Thymus (tissue), 11 donors: Measurements from ENCODE around the gene KRT37. TPM values are rescaled to one million over a fixed set of nuclear protein-coding genes. Genes with fewer than 3 reads are reported as not detected.

ENCODE experiments used
- DNase-seq, 9 donors: peaks; one replicate each; pipeline ENCODE4 v3.0.0-alpha.2; 2013; ENCODE audit warnings: low spot score in 9 of 9, low read depth in 6 of 9, missing footprints in 1 of 9
- H3K27ac ChIP-seq, 2 donors: one replicate each; pipeline ENCODE4 v1.5.1; 2013; ENCODE audit warnings: control low read depth in 1 of 2, low read depth in 1 of 2, low read length in 1 of 2, mild to moderate bottlenecking in 1 of 2, moderate library complexity in 1 of 2
- H3K27me3 ChIP-seq, 2 donors: one replicate each; pipeline ENCODE4 v1.5.1; 2013; ENCODE audit warnings: low read length in 1 of 2; ENCODE audit not compliant: control insufficient read depth in 2 of 2, insufficient read depth in 1 of 2
- H3K36me3 ChIP-seq, 2 donors: one replicate each; pipeline ENCODE4 v1.5.1; 2013; ENCODE audit warnings: low read length in 1 of 2, mild to moderate bottlenecking in 1 of 2, moderate library complexity in 1 of 2; ENCODE audit not compliant: control insufficient read depth in 2 of 2, insufficient read depth in 2 of 2
- H3K4me1 ChIP-seq, 2 donors: one replicate each; pipeline ENCODE4 v1.5.1; 2013; ENCODE audit warnings: low read length in 2 of 2; ENCODE audit not compliant: control insufficient read depth in 2 of 2, insufficient read depth in 2 of 2
- H3K4me3 ChIP-seq, 2 donors: one replicate each; pipeline ENCODE4 v1.5.1; 2013; ENCODE audit warnings: low read length in 2 of 2, control low read depth in 1 of 2, mild to moderate bottlenecking in 1 of 2
- H3K9me3 ChIP-seq, 2 donors: one replicate each; pipeline ENCODE4 v1.5.1; 2013; ENCODE audit warnings: low read length in 1 of 2, mild to moderate bottlenecking in 1 of 2; ENCODE audit not compliant: control insufficient read depth in 2 of 2, insufficient read depth in 1 of 2
- WGBS: extraction: QIAGEN DNeasy Blood & Tissue Kit; methylation state at CpG from one replicate; pipeline ENCODE4 v1.1.7; 2013; 5-methylcytosine and 5-hydroxymethylcytosine counted together
- polyA plus RNA-seq: library from polyadenylated mRNA; stranded (reverse); fragments of 200-250 nt; gene quantifications from one replicate; pipeline ENCODE4 v1.2.3, GENCODE V29; 2013
- total RNA-seq: library from RNA; stranded (reverse); fragments of 120-200 nt; gene quantifications from one replicate; pipeline ENCODE4 v1.2.4, GENCODE V29; 2013
- donor health status: healthy.

KRT37 gene
- total and polyA plus RNA-seq, 2 donors = 0.19 to 0.34 TPM

DNA sequence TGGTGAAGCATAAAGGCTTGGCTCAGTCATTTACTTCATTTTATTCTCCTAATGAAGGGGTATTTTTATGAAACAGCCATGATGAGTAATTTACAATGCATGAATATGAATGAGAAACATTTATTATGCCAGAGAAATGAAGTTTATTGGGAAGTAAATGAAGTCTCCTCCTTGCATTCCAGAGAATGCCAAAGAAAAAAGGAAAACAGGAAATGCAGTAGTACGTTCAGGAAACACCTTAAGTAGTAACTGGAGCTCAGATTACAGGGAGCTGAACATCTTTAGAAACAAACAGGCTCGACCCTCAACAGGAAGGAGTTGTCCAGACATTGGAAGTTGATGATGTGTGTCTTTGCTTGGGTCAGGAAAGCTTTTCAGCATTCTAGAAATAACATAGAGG is 46.8 kb downstream of the KRT37 start:
- WGBS = 19% methylated on average over 2 of the region's 2 CpGs
- Histone ChIP-seq H3K9me3 (no peaks in the 10 kb centered on the region), H3K27ac (no peak overlapping the region), H3K4me3 (no peak overlapping the region), H3K36me3 (no peaks in the 10 kb centered on the region), H3K27me3 (no peaks in the 10 kb centered on the region), H3K4me1 (no peaks in the 10 kb centered on the region)
- no peak for DNase-seq

Other genes with a start within 250 kb of the KRT37 start
- gene KRTAP4-2, start 246.4 kb downstream of the KRT37 start, total RNA-seq = not detected
- gene KRTAP4-2, start 246.4 kb downstream of the KRT37 start, polyA plus RNA-seq = not detected
- not detected for gene KRTAP4-1, start 239.7 kb downstream of the KRT37 start, total RNA-seq
- not detected for gene KRTAP4-1, start 239.7 kb downstream of the KRT37 start, polyA plus RNA-seq
- gene KRTAP9-1, start 234.7 kb downstream of the KRT37 start, total RNA-seq = not detected
- not detected for gene KRTAP9-1, start 234.7 kb downstream of the KRT37 start, polyA plus RNA-seq
- gene KRTAP9-2, start 197.9 kb downstream of the KRT37 start, total RNA-seq = not detected
- not detected for gene KRTAP9-2, start 197.9 kb downstream of the KRT37 start, polyA plus RNA-seq
- gene KRTAP9-3, start 192.1 kb downstream of the KRT37 start, total RNA-seq = not detected
- not detected for gene KRTAP9-3, start 192.1 kb downstream of the KRT37 start, polyA plus RNA-seq
- gene KRTAP9-8, start 186.6 kb downstream of the KRT37 start, total RNA-seq = not detected
- gene KRTAP9-8, start 186.6 kb downstream of the KRT37 start, polyA plus RNA-seq = 0.09 TPM
- gene KRTAP9-4, start 174.9 kb downstream of the KRT37 start, total RNA-seq = not detected
- 0.05 TPM for gene KRTAP9-4, start 174.9 kb downstream of the KRT37 start, polyA plus RNA-seq
- gene KRTAP9-9, start 169.2 kb downstream of the KRT37 start, total RNA-seq = not detected
- gene KRTAP9-9, start 169.2 kb downstream of the KRT37 start, polyA plus RNA-seq = 0.02 TPM
- gene KRTAP9-6, start 159.2 kb downstream of the KRT37 start, total RNA-seq = not detected
- 0.02 TPM for gene KRTAP9-6, start 159.2 kb downstream of the KRT37 start, polyA plus RNA-seq
- not detected for gene KRTAP9-7, start 148.9 kb downstream of the KRT37 start, total RNA-seq
- gene KRTAP9-7, start 148.9 kb downstream of the KRT37 start, polyA plus RNA-seq = not detected
- gene KRTAP29-1, start 121.7 kb downstream of the KRT37 start, total RNA-seq = not detected
- gene KRTAP29-1, start 121.7 kb downstream of the KRT37 start, polyA plus RNA-seq = 0.23 TPM
- not detected for gene KRTAP16-1, start 115.3 kb downstream of the KRT37 start, total RNA-seq
- gene KRTAP16-1, start 115.3 kb downstream of the KRT37 start, polyA plus RNA-seq = 0.07 TPM
- 0.09 TPM for gene KRTAP17-1, start 108.9 kb downstream of the KRT37 start, total RNA-seq
- 0.11 TPM for gene KRTAP17-1, start 108.9 kb downstream of the KRT37 start, polyA plus RNA-seq
- gene KRT33A, start 73.8 kb downstream of the KRT37 start, total RNA-seq = 0.66 TPM
- gene KRT33A, start 73.8 kb downstream of the KRT37 start, polyA plus RNA-seq = 1.4 TPM
- gene KRT33B, start 54.8 kb downstream of the KRT37 start, total RNA-seq = 1.7 TPM
- 6.1 TPM for gene KRT33B, start 54.8 kb downstream of the KRT37 start, polyA plus RNA-seq
- gene KRT34, start 42.3 kb downstream of the KRT37 start, total RNA-seq = 0.52 TPM
- gene KRT34, start 42.3 kb downstream of the KRT37 start, polyA plus RNA-seq = 1.5 TPM
- gene KRT31, start 27.0 kb downstream of the KRT37 start, total RNA-seq = 1.9 TPM
- 6.4 TPM for gene KRT31, start 27.0 kb downstream of the KRT37 start, polyA plus RNA-seq
- gene KRT38, start 16.4 kb upstream of the KRT37 start, total RNA-seq = 0.38 TPM
- gene KRT38, start 16.4 kb upstream of the KRT37 start, polyA plus RNA-seq = 7.9 TPM
- gene KRT32, start 42.8 kb upstream of the KRT37 start, total RNA-seq = 2.5 TPM
- gene KRT32, start 42.8 kb upstream of the KRT37 start, polyA plus RNA-seq = 2.2 TPM
- gene KRT35, start 56.6 kb upstream of the KRT37 start, total RNA-seq = 0.05 TPM
- gene KRT35, start 56.6 kb upstream of the KRT37 start, polyA plus RNA-seq = 0.21 TPM
- gene KRT36, start 65.3 kb upstream of the KRT37 start, total RNA-seq = 1.2 TPM
- gene KRT36, start 65.3 kb upstream of the KRT37 start, polyA plus RNA-seq = 3.5 TPM
- gene KRT13, start 81.0 kb upstream of the KRT37 start, total RNA-seq = 81.7 TPM
- 75.9 TPM for gene KRT13, start 81.0 kb upstream of the KRT37 start, polyA plus RNA-seq
- 191 TPM for gene KRT15, start 94.3 kb upstream of the KRT37 start, total RNA-seq
- 831 TPM for gene KRT15, start 94.3 kb upstream of the KRT37 start, polyA plus RNA-seq
- gene KRT19, start 103.7 kb upstream of the KRT37 start, total RNA-seq = 296 TPM
- 758 TPM for gene KRT19, start 103.7 kb upstream of the KRT37 start, polyA plus RNA-seq
- 1.7 TPM for gene KRT9, start 147.5 kb upstream of the KRT37 start, total RNA-seq
- gene KRT9, start 147.5 kb upstream of the KRT37 start, polyA plus RNA-seq = 60.7 TPM
- gene KRT14, start 162.3 kb upstream of the KRT37 start, total RNA-seq = 20.7 TPM
- 210 TPM for gene KRT14, start 162.3 kb upstream of the KRT37 start, polyA plus RNA-seq
- gene KRT16, start 188.2 kb upstream of the KRT37 start, total RNA-seq = 7.5 TPM
- 262 TPM for gene KRT16, start 188.2 kb upstream of the KRT37 start, polyA plus RNA-seq
- gene KRT17, start 200.0 kb upstream of the KRT37 start, total RNA-seq = 195 TPM
- gene KRT17, start 200.0 kb upstream of the KRT37 start, polyA plus RNA-seq = 2,044 TPM